Measurements from ENCODE around the gene ZNF641.
"Not testable (repeated sequence)": the region's sequence is repeated elsewhere in the genome, so short reads cannot be mapped to it uniquely, and the experiment has no call there.

The ZNF641 gene

GRCh38 chr12:48334808-48335207 is 15.9 kb downstream of the ZNF641 start:
- peak in 1 of 3 experiments; percentile 28 for DNase-seq (ENCODE audit: low read depth in 3 of 3)

GRCh38 chr12:48333680-48334079 is 17.0 kb downstream of the ZNF641 start:
- DNase-seq (ENCODE audit: low read depth in 3 of 3) = not testable (repeated sequence)

GRCh38 chr12:48331399-48331798 is 19.3 kb downstream of the ZNF641 start:
- DNase-seq (ENCODE audit: low read depth in 3 of 3) = no peak

GRCh38 chr12:48329199-48329939 is 21.4 kb downstream of the ZNF641 start:
- no peak for DNase-seq (ENCODE audit: low read depth in 3 of 3)

GRCh38 chr12:48316491-48316890 is 34.2 kb downstream of the ZNF641 start:
- no peak for DNase-seq (ENCODE audit: low read depth in 3 of 3)

- no peak for DNase-seq (ENCODE audit: low read depth in 3 of 3)
Measured at GRCh38 chr12:48311313-48311712, 39.4 kb downstream of the ZNF641 start.

GRCh38 chr12:48307269-48307668 is 43.5 kb downstream of the ZNF641 start:
- DNase-seq (ENCODE audit: low read depth in 3 of 3) = no peak

GRCh38 chr12:48305190-48305589 is 45.5 kb downstream of the ZNF641 start:
- DNase-seq (ENCODE audit: low read depth in 3 of 3) = no peak

GRCh38 chr12:48302161-48302911 is 48.4 kb downstream of the ZNF641 start:
- DNase-seq (ENCODE audit: low read depth in 3 of 3) = no peak

- DNase-seq (ENCODE audit: low read depth in 3 of 3) = no peak
Measured at GRCh38 chr12:48300774-48301173, 49.9 kb downstream of the ZNF641 start.

GRCh38 chr12:48296586-48297282 is 54.0 kb downstream of the ZNF641 start:
- DNase-seq (ENCODE audit: low read depth in 3 of 3) = peak in 1 of 3 experiments; percentile 58

GRCh38 chr12:48292040-48292439 is 58.7 kb downstream of the ZNF641 start:
- DNase-seq (ENCODE audit: low read depth in 3 of 3) = no peak

GRCh38 chr12:48291511-48291910 is 59.2 kb downstream of the ZNF641 start:
- DNase-seq (ENCODE audit: low read depth in 3 of 3) = no peak

GRCh38 chr12:48288387-48289268 is 62.1 kb downstream of the ZNF641 start:
- DNase-seq (ENCODE audit: low read depth in 3 of 3) = no peak
